GM12878 (cell line): ENCODE results near the gene DEXI. TPM values are rescaled to one million over a fixed set of nuclear protein-coding genes. Genes with fewer than 3 reads are reported as not detected.

Source experiments
- ASH2L ChIP-seq: fragments of 300-600, 200-600 bp; sonication (generic); IDR thresholded peaks from 2 replicates; pipeline ENCODE4 v1.6.1; 2017; ENCODE audit warnings: low read depth, mild to moderate bottlenecking, borderline replicate concordance
- BMI1 ChIP-seq: fragments of 450-650 bp; IDR thresholded peaks from 2 replicates; pipeline ENCODE4 v1.6.1; 2016; ENCODE audit warnings: mild to moderate bottlenecking, moderate library complexity, borderline replicate concordance
- CREB1 ChIP-seq: IDR thresholded peaks from 2 replicates; pipeline ENCODE4 v1.6.1; 2012; ENCODE audit warnings: low read depth, mild to moderate bottlenecking, inconsistent platforms
- HDAC2 ChIP-seq: fragments of 200-600 bp; sonication (generic); IDR thresholded peaks from 2 replicates; pipeline ENCODE4 v1.6.1; 2017
- MEF2B ChIP-seq: fragments of 450-650 bp; IDR thresholded peaks from 2 replicates; pipeline ENCODE4 v1.6.1; 2018; ENCODE audit warnings: mild to moderate bottlenecking, moderate library complexity; ENCODE audit not compliant: partially characterized antibody, poor library complexity, severe bottlenecking
- MTA3 ChIP-seq: IDR thresholded peaks from 2 replicates; pipeline ENCODE4 v1.6.1; 2012; ENCODE audit warnings: low read length, inconsistent platforms, borderline replicate concordance
- NFXL1 ChIP-seq: fragments of 450-650 bp; IDR thresholded peaks from 2 replicates; pipeline ENCODE4 v1.6.1; 2017; ENCODE audit warnings: antibody characterized with exemption, mild to moderate bottlenecking, borderline replicate concordance
- NFYB ChIP-seq: IDR thresholded peaks from 2 replicates; pipeline ENCODE4 v1.6.1; 2011; ENCODE audit warnings: low read depth, mild to moderate bottlenecking, low read length, improper control_type of control experiment, moderate library complexity; ENCODE audit not compliant: insufficient read depth
- PML ChIP-seq: IDR thresholded peaks from 2 replicates; pipeline ENCODE4 v1.6.1; 2012; ENCODE audit warnings: low read length, inconsistent platforms
- POLR2AphosphoS2 ChIP-seq: IDR thresholded peaks from 2 replicates; pipeline ENCODE4 v1.6.1; 2011; ENCODE audit warnings: low read depth, mild to moderate bottlenecking, low read length, improper control_type of control experiment, moderate library complexity
- RAD51 ChIP-seq: fragments of 450-650 bp; IDR thresholded peaks from 2 replicates; pipeline ENCODE4 v1.6.1; 2016; ENCODE audit warnings: moderate library complexity, mild to moderate bottlenecking, inconsistent platforms
- SMAD5 ChIP-seq: IDR thresholded peaks from 2 replicates; pipeline ENCODE4 v1.6.1; 2016; ENCODE audit warnings: antibody characterized with exemption, low read depth
- polyA plus RNA-seq, 11 experiments: library from polyadenylated mRNA; depleted of rRNA in 4 of 11; unstranded in 6 of 11; stranded (reverse) in 5 of 11; fragments of >200 nt; fragmentation: Nextera tagmentation in 4 of 11; fragmentation: Illumina TruSeq in 1 of 11; extraction: Ambion mirVana in 4 of 11; extraction: Trizol in 1 of 11; gene quantifications; 1 replicate in 1 of 11; 2 replicates in 10 of 11; pipeline versions ENCODE4 v1.2.1 to v1.2.3, GENCODE V29; 2011 to 2016; ENCODE audit warnings: inconsistent platforms in 2 of 11, missing spikeins in 2 of 11, low read depth in 1 of 11
- total RNA-seq, 4 experiments: library from RNA; depleted of rRNA in 3 of 4; stranded (reverse); fragments of >200 nt in 3 of 4; fragmentation: Illumina TruSeq in 1 of 4; extraction: Trizol in 1 of 4; gene quantifications; 2 replicates each; pipeline versions ENCODE4 v1.2.1 to v1.2.3, GENCODE V29; 2013 to 2021
- TF ChIP-seq, protein P1 (sequence below): fragments of 450-650 bp; IDR thresholded peaks from 2 replicates; pipeline ENCODE4 v1.6.1; 2018; ENCODE audit warnings: borderline replicate concordance, mild to moderate bottlenecking; ENCODE audit not compliant: partially characterized antibody
- TF ChIP-seq, protein P2 (sequence below): fragments of 450-650 bp; IDR thresholded peaks from 2 replicates; pipeline ENCODE4 v1.6.1; 2017; ENCODE audit warnings: antibody characterized with exemption, mild to moderate bottlenecking, moderate library complexity
- TF ChIP-seq, protein P3 (sequence below): IDR thresholded peaks from 2 replicates; pipeline ENCODE4 v1.6.1; 2011; ENCODE audit warnings: borderline replicate concordance, low read depth, mild to moderate bottlenecking, moderate library complexity, mixed read lengths, low read length; ENCODE audit not compliant: insufficient read depth; ENCODE audit errors: extremely low read length
- TF ChIP-seq, protein P4 (sequence below): fragments of 450-650 bp; formaldehyde crosslinking; IDR thresholded peaks from 2 replicates; pipeline ENCODE4 v1.5.0; 2022; ENCODE audit warnings: mild to moderate bottlenecking, missing genetic modification characterization
- TF ChIP-seq, protein P5 (sequence below): fragments of 450-650 bp; IDR thresholded peaks from 2 replicates; pipeline ENCODE4 v1.6.1; 2014; ENCODE audit warnings: mild to moderate bottlenecking

The DEXI gene
- total and polyA plus RNA-seq, 10 of the 15 experiments (the other 5 are each of a cell fraction or from before 2014, with no cell fraction given) = 1.4 to 26.3 (median 18.4) TPM

DNA sequence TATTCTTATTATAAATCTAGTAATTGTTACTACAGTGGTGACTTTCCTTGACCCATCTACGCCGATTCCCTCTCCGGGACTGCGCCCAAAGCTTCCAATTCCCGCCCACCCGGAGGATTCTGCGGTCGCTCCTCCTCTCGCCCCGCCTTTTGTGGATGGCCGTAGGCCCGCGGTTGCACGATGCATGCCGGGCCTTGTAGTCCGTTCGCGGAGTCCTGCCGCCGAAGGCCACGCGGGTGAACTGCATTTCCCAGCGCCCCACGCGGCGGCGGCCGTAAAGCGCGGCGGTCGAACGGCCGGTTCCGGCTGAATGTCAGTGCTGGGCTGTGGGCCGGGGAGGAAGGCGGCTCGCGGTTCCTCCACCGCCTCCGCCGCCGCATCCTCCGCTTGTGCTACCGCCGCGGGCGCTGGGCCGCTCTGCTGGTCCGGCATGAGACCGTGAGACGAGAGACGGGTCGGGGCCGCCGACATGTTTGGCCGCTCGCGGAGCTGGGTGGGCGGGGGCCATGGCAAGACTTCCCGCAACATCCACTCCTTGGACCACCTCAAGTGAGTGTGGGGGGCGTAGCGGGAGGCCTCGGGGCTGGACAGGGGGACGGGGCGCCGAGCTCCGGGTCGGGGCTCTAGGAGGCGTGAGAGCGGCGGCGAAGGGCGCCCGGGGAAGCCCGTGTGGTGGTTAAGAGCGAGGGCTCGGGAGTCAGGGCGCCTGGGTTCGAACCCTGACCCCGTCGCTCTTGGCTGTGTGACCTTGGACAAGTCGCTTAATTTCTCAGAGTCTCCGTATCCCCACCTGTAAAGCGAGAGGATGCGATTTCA lies 2.2 kb upstream of the DEXI start, which contains the start of gene CLEC16A (continued):
- TF ChIP-seq, protein P1, sequence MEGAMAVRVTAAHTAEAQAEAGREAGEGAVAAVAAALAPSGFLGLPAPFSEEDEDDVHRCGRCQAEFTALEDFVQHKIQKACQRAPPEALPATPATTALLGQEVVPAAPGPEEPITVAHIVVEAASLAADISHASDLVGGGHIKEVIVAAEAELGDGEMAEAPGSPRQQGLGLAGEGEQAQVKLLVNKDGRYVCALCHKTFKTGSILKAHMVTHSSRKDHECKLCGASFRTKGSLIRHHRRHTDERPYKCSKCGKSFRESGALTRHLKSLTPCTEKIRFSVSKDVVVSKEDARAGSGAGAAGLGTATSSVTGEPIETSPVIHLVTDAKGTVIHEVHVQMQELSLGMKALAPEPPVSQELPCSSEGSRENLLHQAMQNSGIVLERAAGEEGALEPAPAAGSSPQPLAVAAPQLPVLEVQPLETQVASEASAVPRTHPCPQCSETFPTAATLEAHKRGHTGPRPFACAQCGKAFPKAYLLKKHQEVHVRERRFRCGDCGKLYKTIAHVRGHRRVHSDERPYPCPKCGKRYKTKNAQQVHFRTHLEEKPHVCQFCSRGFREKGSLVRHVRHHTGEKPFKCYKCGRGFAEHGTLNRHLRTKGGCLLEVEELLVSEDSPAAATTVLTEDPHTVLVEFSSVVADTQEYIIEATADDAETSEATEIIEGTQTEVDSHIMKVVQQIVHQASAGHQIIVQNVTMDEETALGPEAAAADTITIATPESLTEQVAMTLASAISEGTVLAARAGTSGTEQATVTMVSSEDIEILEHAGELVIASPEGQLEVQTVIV = peak; percentile 100
- TF ChIP-seq NFYB = no peak
- no peak for TF ChIP-seq RAD51
- TF ChIP-seq MTA3 = no peak
- TF ChIP-seq, protein P2, sequence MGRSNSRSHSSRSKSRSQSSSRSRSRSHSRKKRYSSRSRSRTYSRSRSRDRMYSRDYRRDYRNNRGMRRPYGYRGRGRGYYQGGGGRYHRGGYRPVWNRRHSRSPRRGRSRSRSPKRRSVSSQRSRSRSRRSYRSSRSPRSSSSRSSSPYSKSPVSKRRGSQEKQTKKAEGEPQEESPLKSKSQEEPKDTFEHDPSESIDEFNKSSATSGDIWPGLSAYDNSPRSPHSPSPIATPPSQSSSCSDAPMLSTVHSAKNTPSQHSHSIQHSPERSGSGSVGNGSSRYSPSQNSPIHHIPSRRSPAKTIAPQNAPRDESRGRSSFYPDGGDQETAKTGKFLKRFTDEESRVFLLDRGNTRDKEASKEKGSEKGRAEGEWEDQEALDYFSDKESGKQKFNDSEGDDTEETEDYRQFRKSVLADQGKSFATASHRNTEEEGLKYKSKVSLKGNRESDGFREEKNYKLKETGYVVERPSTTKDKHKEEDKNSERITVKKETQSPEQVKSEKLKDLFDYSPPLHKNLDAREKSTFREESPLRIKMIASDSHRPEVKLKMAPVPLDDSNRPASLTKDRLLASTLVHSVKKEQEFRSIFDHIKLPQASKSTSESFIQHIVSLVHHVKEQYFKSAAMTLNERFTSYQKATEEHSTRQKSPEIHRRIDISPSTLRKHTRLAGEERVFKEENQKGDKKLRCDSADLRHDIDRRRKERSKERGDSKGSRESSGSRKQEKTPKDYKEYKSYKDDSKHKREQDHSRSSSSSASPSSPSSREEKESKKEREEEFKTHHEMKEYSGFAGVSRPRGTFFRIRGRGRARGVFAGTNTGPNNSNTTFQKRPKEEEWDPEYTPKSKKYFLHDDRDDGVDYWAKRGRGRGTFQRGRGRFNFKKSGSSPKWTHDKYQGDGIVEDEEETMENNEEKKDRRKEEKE = no peak
- no peak for TF ChIP-seq SMAD5
- TF ChIP-seq NFXL1 = no peak
- TF ChIP-seq, protein P3, sequence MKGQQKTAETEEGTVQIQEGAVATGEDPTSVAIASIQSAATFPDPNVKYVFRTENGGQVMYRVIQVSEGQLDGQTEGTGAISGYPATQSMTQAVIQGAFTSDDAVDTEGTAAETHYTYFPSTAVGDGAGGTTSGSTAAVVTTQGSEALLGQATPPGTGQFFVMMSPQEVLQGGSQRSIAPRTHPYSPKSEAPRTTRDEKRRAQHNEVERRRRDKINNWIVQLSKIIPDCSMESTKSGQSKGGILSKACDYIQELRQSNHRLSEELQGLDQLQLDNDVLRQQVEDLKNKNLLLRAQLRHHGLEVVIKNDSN = no peak
- no peak for TF ChIP-seq BMI1
- peak; percentile 87; the same call in 1 of the 2 replicates for TF ChIP-seq POLR2AphosphoS2
- TF ChIP-seq, protein P4, sequence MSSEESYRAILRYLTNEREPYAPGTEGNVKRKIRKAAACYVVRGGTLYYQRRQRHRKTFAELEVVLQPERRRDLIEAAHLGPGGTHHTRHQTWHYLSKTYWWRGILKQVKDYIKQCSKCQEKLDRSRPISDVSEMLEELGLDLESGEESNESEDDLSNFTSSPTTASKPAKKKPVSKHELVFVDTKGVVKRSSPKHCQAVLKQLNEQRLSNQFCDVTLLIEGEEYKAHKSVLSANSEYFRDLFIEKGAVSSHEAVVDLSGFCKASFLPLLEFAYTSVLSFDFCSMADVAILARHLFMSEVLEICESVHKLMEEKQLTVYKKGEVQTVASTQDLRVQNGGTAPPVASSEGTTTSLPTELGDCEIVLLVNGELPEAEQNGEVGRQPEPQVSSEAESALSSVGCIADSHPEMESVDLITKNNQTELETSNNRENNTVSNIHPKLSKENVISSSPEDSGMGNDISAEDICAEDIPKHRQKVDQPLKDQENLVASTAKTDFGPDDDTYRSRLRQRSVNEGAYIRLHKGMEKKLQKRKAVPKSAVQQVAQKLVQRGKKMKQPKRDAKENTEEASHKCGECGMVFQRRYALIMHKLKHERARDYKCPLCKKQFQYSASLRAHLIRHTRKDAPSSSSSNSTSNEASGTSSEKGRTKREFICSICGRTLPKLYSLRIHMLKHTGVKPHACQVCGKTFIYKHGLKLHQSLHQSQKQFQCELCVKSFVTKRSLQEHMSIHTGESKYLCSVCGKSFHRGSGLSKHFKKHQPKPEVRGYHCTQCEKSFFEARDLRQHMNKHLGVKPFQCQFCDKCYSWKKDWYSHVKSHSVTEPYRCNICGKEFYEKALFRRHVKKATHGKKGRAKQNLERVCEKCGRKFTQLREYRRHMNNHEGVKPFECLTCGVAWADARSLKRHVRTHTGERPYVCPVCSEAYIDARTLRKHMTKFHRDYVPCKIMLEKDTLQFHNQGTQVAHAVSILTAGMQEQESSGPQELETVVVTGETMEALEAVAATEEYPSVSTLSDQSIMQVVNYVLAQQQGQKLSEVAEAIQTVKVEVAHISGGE (CRISPR knock-in tag) = no peak
- TF ChIP-seq ASH2L = 0 out of 2 replicates have a peak, but pooled peaks have one; percentile 36
- TF ChIP-seq MEF2B = no peak
- TF ChIP-seq, protein P5, sequence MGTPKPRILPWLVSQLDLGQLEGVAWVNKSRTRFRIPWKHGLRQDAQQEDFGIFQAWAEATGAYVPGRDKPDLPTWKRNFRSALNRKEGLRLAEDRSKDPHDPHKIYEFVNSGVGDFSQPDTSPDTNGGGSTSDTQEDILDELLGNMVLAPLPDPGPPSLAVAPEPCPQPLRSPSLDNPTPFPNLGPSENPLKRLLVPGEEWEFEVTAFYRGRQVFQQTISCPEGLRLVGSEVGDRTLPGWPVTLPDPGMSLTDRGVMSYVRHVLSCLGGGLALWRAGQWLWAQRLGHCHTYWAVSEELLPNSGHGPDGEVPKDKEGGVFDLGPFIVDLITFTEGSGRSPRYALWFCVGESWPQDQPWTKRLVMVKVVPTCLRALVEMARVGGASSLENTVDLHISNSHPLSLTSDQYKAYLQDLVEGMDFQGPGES = no peak
- peak; percentile 89 for TF ChIP-seq CREB1
- TF ChIP-seq HDAC2 = no peak
- TF ChIP-seq PML = no peak
